Calu3 (cell line): ENCODE results near the gene CELSR1. TPM values are rescaled to one million over a fixed set of nuclear protein-coding genes. Genes with fewer than 3 reads are reported as not detected.
A peak's percentile ranks its signal among the peaks of the same experiment; 100 is the strongest.

Experiments used
- BruUV-seq: library from RNA; stranded (reverse); fragments of 400-500 nt; replicated peaks from 2 replicates; lab custom pipeline; 2021; lab: Mats Ljungman, UMichigan
- CTCF ChIA-PET: fragments of 300-600 bp; sonication (Branson Sonifier 250); formaldehyde crosslinking; loops from one replicate; lab custom pipeline; 2022; ENCODE audit warnings: antibody characterized with exemption; lab: Charles Lee
- DNase-seq: peaks from one replicate; pipeline ENCODE4 v3.0.0; 2022
- H3K27ac Mint-ChIP-seq: one replicate; pipeline ENCODE4 v1.8.0; 2022; ENCODE audit warnings: mixed read lengths; ENCODE audit not compliant: unreplicated experiment
- H3K27me3 Mint-ChIP-seq: one replicate; pipeline ENCODE4 v1.8.0; 2022; ENCODE audit warnings: mixed read lengths; ENCODE audit not compliant: unreplicated experiment
- H3K36me3 Mint-ChIP-seq: one replicate; pipeline ENCODE4 v1.8.0; 2022; ENCODE audit warnings: mild to moderate bottlenecking, moderate library complexity, mixed read lengths; ENCODE audit not compliant: insufficient read depth, unreplicated experiment
- H3K4me1 Mint-ChIP-seq: one replicate; pipeline ENCODE4 v1.8.0; 2022; ENCODE audit warnings: mild to moderate bottlenecking, low read depth, mixed read lengths; ENCODE audit not compliant: unreplicated experiment
- H3K4me3 Mint-ChIP-seq: one replicate; pipeline ENCODE4 v1.8.0; 2022; ENCODE audit warnings: mild to moderate bottlenecking, low read depth, moderate library complexity, mixed read lengths; ENCODE audit not compliant: unreplicated experiment
- H3K9me3 Mint-ChIP-seq: one replicate; pipeline ENCODE4 v1.8.0; 2022; ENCODE audit warnings: low read depth, mixed read lengths; ENCODE audit not compliant: unreplicated experiment
- CTCF ChIP-seq: fragments of 200-600 bp; IDR thresholded peaks from one replicate; pipeline ENCODE4 v1.8.0; 2022; ENCODE audit warnings: antibody characterized with exemption; ENCODE audit not compliant: unreplicated experiment
- intact Hi-C: fragments of 100-400 bp; cut with micrococcal nuclease; formaldehyde crosslinking; loops from one replicate; pipeline ENCODE4 v1.10.0; 2022; ENCODE audit not compliant: unreplicated experiment
- total RNA-seq: library from RNA; stranded (reverse); gene quantifications from 2 replicates; pipeline ENCODE4 v1.2.3, GENCODE V29; 2022

Gene CELSR1
- total RNA-seq, 1 experiment from 2014 or later = 45.5 TPM

- no peaks in the 10 kb centered on the region for H3K27me3 Mint-ChIP-seq
- no peak overlapping the region for H3K4me3 Mint-ChIP-seq
- intact Hi-C loops = no loop called here
- no TSS peak for BruUV-seq
- H3K9me3 Mint-ChIP-seq = no peaks in the 10 kb centered on the region
- peaks cover 73% of the 10 kb centered on the region for H3K36me3 Mint-ChIP-seq
- no peak overlapping the region for H3K27ac Mint-ChIP-seq
- no peak for DNase-seq
- CTCF ChIA-PET = interaction anchor here (0.6 kb wide), 1 partner anchor 198 kb away, joined by 4 read pairs; no protein-coding TSS in a partner anchor
- TF ChIP-seq CTCF = no peak
- H3K4me1 Mint-ChIP-seq = peaks cover 10% of the 10 kb centered on the region
Measured at GRCh38 chr22:46339956-46340355, 197.5 kb downstream of the CELSR1 start.

GRCh38 chr22:46338636-46339035 is 198.8 kb downstream of the CELSR1 start:
- CTCF ChIA-PET = no interaction called here
- no peak overlapping the region for H3K4me3 Mint-ChIP-seq
- TSS peak; percentile 20 for BruUV-seq
- H3K36me3 Mint-ChIP-seq = peaks cover 65% of the 10 kb centered on the region
- no peak overlapping the region for H3K27ac Mint-ChIP-seq
- DNase-seq = no peak
- no peaks in the 10 kb centered on the region for H3K27me3 Mint-ChIP-seq
- intact Hi-C loops = no loop called here
- TF ChIP-seq CTCF = no peak
- peaks cover 10% of the 10 kb centered on the region for H3K4me1 Mint-ChIP-seq
- H3K9me3 Mint-ChIP-seq = no peaks in the 10 kb centered on the region

GRCh38 chr22:46337870-46338269 is 199.6 kb downstream of the CELSR1 start:
- no peak for DNase-seq
- no peaks in the 10 kb centered on the region for H3K27me3 Mint-ChIP-seq
- TF ChIP-seq CTCF = no peak
- intact Hi-C loops = no loop called here
- H3K4me1 Mint-ChIP-seq = peaks cover 10% of the 10 kb centered on the region
- H3K27ac Mint-ChIP-seq = no peak overlapping the region
- CTCF ChIA-PET = no interaction called here
- no peaks in the 10 kb centered on the region for H3K9me3 Mint-ChIP-seq
- BruUV-seq = no TSS peak
- H3K36me3 Mint-ChIP-seq = peaks cover 65% of the 10 kb centered on the region
- H3K4me3 Mint-ChIP-seq = no peak overlapping the region

GRCh38 chr22:46336119-46337078 is 201.0 kb downstream of the CELSR1 start:
- peak overlapping the region; percentile 35 for H3K27ac Mint-ChIP-seq
- intact Hi-C loops = no loop called here
- no TSS peak for BruUV-seq
- CTCF ChIA-PET = interaction anchor here (0.6 to 1.9 kb wide), 3 partner anchors 9 to 321 kb away, joined by 3 to 7 read pairs (median 3); no protein-coding TSS in a partner anchor
- H3K9me3 Mint-ChIP-seq = no peaks in the 10 kb centered on the region
- H3K27me3 Mint-ChIP-seq = no peaks in the 10 kb centered on the region
- peak overlapping the region; percentile 82 for H3K4me3 Mint-ChIP-seq
- peaks cover 61% of the 10 kb centered on the region for H3K36me3 Mint-ChIP-seq
- no peak for DNase-seq
- no peak for TF ChIP-seq CTCF
- H3K4me1 Mint-ChIP-seq = peaks cover 10% of the 10 kb centered on the region
